HG03565 (cell line): ENCODE measurements around the gene PHACTR3.

Source experiments
- ATAC-seq: cut with Tn5 transposase; IDR thresholded peaks from one replicate; pipeline ENCODE4 v1.9.1; 2021; ENCODE audit warnings: mild to moderate bottlenecking, moderate library complexity; ENCODE audit not compliant: unreplicated experiment

The PHACTR3 gene

DNA sequence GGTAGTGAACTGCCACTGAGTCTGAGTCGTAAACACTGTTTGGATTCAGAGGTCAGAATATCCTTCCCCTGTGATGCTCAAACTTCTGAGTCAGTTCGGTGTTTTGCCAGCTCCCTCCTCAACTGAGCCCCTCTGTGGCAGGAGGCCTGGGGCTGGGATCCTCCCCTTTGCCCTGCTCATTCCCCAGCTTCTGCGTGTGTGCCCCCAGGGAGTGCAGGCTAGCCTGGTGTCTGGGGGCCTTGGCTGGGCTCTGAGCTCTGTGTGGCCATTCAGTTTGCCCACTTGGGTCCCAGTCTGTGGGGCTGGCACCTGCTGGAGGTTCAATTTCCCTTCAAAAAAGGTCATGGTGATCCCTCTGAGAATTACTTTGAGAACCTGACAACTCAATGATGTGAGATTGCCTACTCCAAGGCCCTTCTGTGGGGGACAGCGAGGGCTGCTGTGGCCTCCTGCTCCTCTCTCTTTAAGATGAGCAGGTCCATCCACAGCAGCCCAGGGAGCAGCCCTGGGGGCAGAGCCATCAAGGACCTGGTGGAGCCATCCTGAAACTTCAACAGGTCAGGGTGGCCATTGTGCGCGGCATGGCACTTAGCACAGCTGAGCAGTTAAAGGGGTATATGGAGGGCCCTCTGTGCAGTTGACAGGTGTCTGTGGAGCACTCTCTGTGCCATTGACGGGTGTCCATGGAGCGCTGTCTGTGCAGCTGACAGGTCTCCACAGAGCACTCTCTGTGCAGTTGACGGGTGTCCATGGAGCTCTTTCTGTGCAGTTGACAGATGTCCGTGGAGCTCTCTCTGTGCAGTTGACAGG lies 181.9 kb downstream of the PHACTR3 start:
- ATAC-seq, result no peak

- no peak for ATAC-seq
These were observed 182.6 kb downstream of the PHACTR3 start for GRCh38 chr20:59786801-59787537.

GRCh38 chr20:59787538-59787890 lies 183.2 kb downstream of the PHACTR3 start:
- ATAC-seq, result no peak

- no peak for ATAC-seq
These were observed 183.9 kb downstream of the PHACTR3 start for GRCh38 chr20:59788196-59788735.

DNA sequence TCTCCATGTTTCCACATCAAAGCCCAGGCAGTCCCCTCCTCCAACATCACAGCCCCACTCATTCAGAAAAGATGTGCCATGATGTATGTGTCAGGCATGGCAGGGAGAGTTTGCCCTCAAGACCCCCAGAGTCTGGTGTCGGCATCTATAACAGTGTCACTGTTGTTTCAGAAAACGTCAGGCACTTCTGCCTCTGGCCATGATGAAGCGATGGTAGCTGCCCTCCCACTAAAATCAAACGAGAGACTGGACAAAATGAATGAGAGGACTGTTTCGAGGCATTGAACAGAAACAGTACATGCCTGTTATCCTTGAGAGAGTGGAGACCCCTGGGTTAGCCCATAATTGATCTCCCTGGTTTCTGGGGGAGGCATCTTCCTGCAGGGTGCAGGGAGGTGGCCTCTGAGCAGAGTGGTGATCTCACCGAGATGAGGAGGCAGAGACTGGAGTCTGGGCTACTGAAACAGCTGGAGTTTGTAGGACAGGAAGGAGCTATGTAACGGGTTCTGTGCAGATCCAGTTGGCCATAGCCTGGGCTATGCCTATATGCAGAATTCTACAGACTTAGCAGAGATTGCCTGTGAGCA lies 184.6 kb downstream of the PHACTR3 start:
- ATAC-seq, result no peak

DNA sequence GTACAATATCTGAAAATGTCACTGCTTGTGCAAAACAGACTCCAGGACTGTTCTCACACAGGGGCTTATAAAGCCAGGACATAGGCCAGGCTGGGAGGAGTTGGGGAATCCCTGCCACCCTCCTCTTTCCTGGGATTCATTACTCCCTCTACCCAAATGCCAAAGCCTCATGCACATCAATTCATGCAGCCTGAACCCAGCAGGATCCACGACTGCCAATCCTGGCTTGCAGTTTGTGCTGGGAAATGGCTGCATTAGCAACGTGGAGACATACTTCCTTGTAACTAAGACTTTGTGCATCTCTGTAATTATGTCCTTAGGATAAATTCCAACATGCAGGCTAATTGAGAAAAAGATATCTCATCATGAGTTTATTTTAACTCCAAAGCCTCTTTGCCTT lies 185.3 kb downstream of the PHACTR3 start:
- no peak for ATAC-seq

GRCh38 chr20:59790346-59790745 lies 186.0 kb downstream of the PHACTR3 start:
- no peak for ATAC-seq

DNA sequence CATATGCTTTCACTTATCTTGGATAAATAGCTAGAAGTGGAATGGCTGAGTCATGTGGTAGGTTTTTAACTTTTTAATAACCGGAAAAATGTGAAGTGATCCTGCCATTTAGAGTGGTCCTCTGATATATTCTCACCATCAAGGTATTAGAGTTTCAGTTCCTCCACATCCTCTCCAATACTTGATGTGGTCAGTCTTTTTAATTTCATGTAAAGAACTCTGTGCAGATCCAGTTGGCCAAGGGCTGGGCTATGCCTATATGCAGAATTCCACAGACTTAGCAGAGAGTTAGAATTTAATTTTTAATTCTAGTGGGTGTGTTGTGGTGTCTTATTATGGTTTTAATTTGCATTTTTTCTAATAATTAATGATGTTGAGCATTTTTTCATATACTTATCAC lies 188.0 kb downstream of the PHACTR3 start:
- no peak for ATAC-seq

- ATAC-seq, result no peak
These were observed 190.2 kb downstream of the PHACTR3 start for GRCh38 chr20:59794555-59794954.

DNA sequence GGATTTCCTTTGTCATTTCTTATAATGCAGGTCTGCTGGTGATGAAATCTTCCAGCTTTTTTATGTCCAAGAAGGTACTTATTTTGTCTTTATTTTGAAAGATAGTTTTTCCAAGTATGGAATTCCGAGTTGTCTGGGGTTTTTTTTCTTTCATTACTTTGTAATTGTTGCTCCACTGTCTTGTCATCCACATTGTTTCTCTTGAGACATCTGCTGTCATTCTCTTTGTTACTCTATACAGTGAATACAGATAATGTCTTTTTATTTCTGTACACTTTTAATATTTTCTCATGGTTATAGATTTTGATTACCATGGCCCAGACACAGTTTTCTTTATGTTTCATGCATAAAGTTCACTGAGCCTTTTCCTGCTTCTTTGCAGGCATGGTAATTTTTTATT lies 196.0 kb downstream of the PHACTR3 start:
- ATAC-seq, result no peak

DNA sequence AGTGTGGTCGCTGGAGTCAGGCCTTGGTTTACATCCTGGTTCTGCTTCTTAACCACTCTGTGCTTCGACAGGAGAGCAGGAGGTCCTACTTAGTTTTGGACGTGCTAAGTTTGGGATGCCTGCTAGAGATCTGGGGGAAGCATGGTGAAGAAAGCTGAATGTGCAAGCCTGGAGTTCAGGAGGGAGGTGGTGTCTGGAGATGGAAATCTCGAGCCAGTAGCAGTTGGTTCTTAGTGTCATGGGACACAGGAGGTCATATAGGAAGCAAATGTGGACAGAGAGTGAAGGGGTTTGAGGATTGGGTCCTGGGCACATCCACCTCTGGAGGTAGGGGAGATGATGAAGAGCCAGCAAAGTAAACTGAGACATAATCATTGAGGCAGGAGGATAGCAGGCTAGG lies 197.7 kb downstream of the PHACTR3 start:
- ATAC-seq, result no peak

GRCh38 chr20:59802471-59803221 lies 198.3 kb downstream of the PHACTR3 start:
- ATAC-seq, result no peak

DNA sequence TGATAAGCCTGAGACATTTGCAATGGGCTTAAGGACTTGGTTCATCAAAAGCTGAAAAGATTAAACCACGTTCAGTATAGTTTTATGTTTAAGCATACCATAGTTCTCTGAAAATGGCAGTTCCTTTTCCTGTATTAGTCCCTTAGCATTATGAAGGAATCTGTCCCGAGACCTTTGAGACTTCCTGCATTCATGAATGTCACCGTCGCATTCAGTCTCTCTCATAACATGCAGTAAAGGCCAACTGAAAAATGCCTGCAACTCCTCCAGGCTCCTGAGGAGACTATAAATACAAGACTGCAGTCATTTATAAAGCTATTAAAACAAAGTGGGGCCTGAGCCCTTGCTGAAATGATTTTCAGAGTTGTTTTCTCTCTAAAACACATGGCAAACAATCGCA lies 200.0 kb downstream of the PHACTR3 start:
- no peak for ATAC-seq

DNA sequence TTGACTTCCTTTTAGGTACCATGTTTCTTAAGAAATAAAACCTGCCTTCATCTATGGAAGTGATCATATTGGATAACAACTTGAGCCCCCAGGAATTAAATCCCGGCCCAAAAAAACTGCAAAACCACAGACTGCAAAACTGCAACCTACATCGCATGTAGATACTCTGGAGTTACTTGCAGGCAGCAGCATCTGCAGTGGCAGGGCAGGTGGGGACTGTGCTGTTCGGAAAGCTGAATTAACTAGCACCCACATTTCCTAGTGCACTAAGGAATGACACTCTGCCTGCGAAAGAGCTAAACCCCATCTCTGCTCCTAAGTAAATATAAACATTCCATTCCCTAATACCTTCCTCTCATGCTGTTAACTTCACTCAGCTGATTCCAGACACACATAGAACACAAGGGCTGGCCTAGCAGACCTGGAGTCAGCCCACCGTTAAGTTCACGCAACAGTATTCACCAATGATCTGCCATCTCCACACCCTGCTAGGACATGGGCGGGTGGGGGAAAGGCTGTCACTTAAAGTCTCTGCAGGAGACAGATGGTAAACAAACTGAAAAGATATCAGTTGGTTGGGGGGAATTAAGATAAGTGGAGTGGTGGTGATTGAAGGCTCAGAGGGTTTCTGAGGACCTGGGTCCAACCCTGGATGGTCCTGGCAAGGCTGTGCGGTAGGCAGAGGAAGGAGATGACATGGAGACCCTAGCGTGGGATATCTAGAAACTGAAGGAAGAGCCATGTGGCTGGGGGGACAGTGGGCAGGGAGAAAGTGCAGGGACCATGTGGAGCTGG lies 200.7 kb downstream of the PHACTR3 start:
- no peak for ATAC-seq

GRCh38 chr20:59805786-59806577 lies 201.6 kb downstream of the PHACTR3 start:
- ATAC-seq, result no peak

DNA sequence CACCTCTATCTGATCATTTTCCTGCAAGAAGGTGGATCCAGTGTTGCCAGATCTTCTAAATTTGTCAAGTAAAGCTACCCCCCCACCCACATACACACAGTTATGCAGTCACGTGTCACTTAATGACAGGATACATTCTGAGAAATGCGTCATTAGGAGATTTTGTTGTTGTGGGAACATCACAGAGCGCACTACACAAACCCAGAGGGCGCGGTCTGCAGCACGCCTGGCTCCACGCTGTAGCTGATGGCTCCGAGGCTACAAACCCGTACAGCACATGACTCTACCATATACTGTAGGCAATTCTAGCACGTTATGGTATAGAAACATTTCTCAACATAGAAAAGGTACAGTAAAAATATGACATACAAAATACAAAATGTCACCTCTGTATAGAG lies 202.2 kb downstream of the PHACTR3 start:
- ATAC-seq, result no peak

- no peak for ATAC-seq
These were observed 203.8 kb downstream of the PHACTR3 start for GRCh38 chr20:59807909-59808728.

GRCh38 chr20:59808729-59809381 lies 204.5 kb downstream of the PHACTR3 start:
- ATAC-seq, result no peak
